ENCODE results near the gene MCM10. TPM values are rescaled to one million over a fixed set of nuclear protein-coding genes. Genes with fewer than 3 reads are reported as not detected.
"Not testable (repeated sequence)": the region's sequence is repeated elsewhere in the genome, so short reads cannot be mapped to it uniquely, and the experiment has no call there.

MCM10 gene
- total RNA-seq, 2 experiments from 2014 or later: 0.16 to 0.50 TPM

- H3K27ac ChIP-seq (ENCODE audit: low read depth in 1 of 2, low read length in 2 of 2): no peak overlapping the region
- ChIA-PET CTCF (no interaction called here), POLR2A (no interaction called here)
- H3K4me3 Mint-ChIP-seq: no peak overlapping the region
- no peak for TF ChIP-seq CTCF (IDR thresholded peaks at IDR 0.05)
- no peaks in the 10 kb centered on the region for H3K27me3 Mint-ChIP-seq
- no peaks in the 10 kb centered on the region for H3K9me3 Mint-ChIP-seq
- H3K27me3 ChIP-seq (ENCODE audit: control insufficient read depth in 1 of 2, insufficient read depth in 2 of 2, low read length in 2 of 2): no peaks in the 10 kb centered on the region
- H3K4me1 Mint-ChIP-seq (ENCODE audit: low read depth): no peaks in the 10 kb centered on the region
- intact Hi-C loops (cut with DNase I, micrococcal nuclease): no loop called here
- H3K36me3 Mint-ChIP-seq (ENCODE audit: low read depth): no peaks in the 10 kb centered on the region
- H3K27ac Mint-ChIP-seq: no peak overlapping the region
- ATAC-seq (ENCODE audit: poor library complexity) (no peak), DNase-seq (no peak)
- no peak overlapping the region for H3K4me3 ChIP-seq (ENCODE audit: low read length)
- no peaks in the 10 kb centered on the region for H3K4me1 ChIP-seq (ENCODE audit: insufficient read depth, low read length)
- no peaks in the 10 kb centered on the region for H3K9me3 ChIP-seq (ENCODE audit: control insufficient read depth in 1 of 2, insufficient read depth in 1 of 2, low read length in 2 of 2)
- H3K36me3 ChIP-seq (ENCODE audit: insufficient read depth, low read length): no peaks in the 10 kb centered on the region
Measured at GRCh38 chr10:13241613-13242012, 80.3 kb downstream of the MCM10 start.

GRCh38 chr10:13242260-13242659 is 80.9 kb downstream of the MCM10 start:
- H3K4me3 Mint-ChIP-seq; ATAC-seq (ENCODE audit: poor library complexity); H3K27me3 Mint-ChIP-seq; H3K36me3 Mint-ChIP-seq (ENCODE audit: low read depth); H3K4me1 ChIP-seq (ENCODE audit: insufficient read depth, low read length); H3K4me1 Mint-ChIP-seq (ENCODE audit: low read depth); H3K27me3 ChIP-seq (ENCODE audit: control insufficient read depth in 1 of 2, insufficient read depth in 2 of 2, low read length in 2 of 2); CTCF ChIA-PET; H3K27ac Mint-ChIP-seq; H3K36me3 ChIP-seq (ENCODE audit: insufficient read depth, low read length); H3K4me3 ChIP-seq (ENCODE audit: low read length); H3K27ac ChIP-seq (ENCODE audit: low read depth in 1 of 2, low read length in 2 of 2); intact Hi-C loops (cut with DNase I, micrococcal nuclease); POLR2A ChIA-PET; H3K9me3 Mint-ChIP-seq; H3K9me3 ChIP-seq (ENCODE audit: control insufficient read depth in 1 of 2, insufficient read depth in 1 of 2, low read length in 2 of 2); DNase-seq: not testable (repeated sequence)

- no peaks in the 10 kb centered on the region for H3K36me3 ChIP-seq (ENCODE audit: insufficient read depth, low read length)
- H3K27me3 Mint-ChIP-seq: no peaks in the 10 kb centered on the region
- H3K9me3 ChIP-seq (ENCODE audit: control insufficient read depth in 1 of 2, insufficient read depth in 1 of 2, low read length in 2 of 2): no peaks in the 10 kb centered on the region
- no peaks in the 10 kb centered on the region for H3K27me3 ChIP-seq (ENCODE audit: control insufficient read depth in 1 of 2, insufficient read depth in 2 of 2, low read length in 2 of 2)
- no peaks in the 10 kb centered on the region for H3K9me3 Mint-ChIP-seq
- CTCF ChIA-PET: no interaction called here
- no peak for DNase-seq
- no peak overlapping the region for H3K4me3 Mint-ChIP-seq
- no peak for ATAC-seq (ENCODE audit: poor library complexity)
- H3K4me1 Mint-ChIP-seq (ENCODE audit: low read depth): no peaks in the 10 kb centered on the region
- H3K27ac Mint-ChIP-seq: no peak overlapping the region
- no peak for TF ChIP-seq CTCF (IDR thresholded peaks at IDR 0.05)
- POLR2A ChIA-PET: no interaction called here
- H3K27ac ChIP-seq (ENCODE audit: low read depth in 1 of 2, low read length in 2 of 2): no peak overlapping the region
- no peak overlapping the region for H3K4me3 ChIP-seq (ENCODE audit: low read length)
- intact Hi-C loops (cut with DNase I, micrococcal nuclease): no loop called here
- H3K36me3 Mint-ChIP-seq (ENCODE audit: low read depth): no peaks in the 10 kb centered on the region
- H3K4me1 ChIP-seq (ENCODE audit: insufficient read depth, low read length): no peaks in the 10 kb centered on the region
Measured at GRCh38 chr10:13247246-13247645, 85.9 kb downstream of the MCM10 start.

- intact Hi-C loops (cut with DNase I, micrococcal nuclease): no loop called here
- POLR2A ChIA-PET: no interaction called here
- H3K4me1 Mint-ChIP-seq (ENCODE audit: low read depth): no peaks in the 10 kb centered on the region
- no peaks in the 10 kb centered on the region for H3K9me3 Mint-ChIP-seq
- no peaks in the 10 kb centered on the region for H3K36me3 Mint-ChIP-seq (ENCODE audit: low read depth)
- Histone ChIP-seq H3K27me3 (ENCODE audit: control insufficient read depth in 1 of 2, insufficient read depth in 2 of 2, low read length in 2 of 2) (no peaks in the 10 kb centered on the region), H3K4me1 (ENCODE audit: insufficient read depth, low read length) (no peaks in the 10 kb centered on the region), H3K9me3 (ENCODE audit: control insufficient read depth in 1 of 2, insufficient read depth in 1 of 2, low read length in 2 of 2) (no peaks in the 10 kb centered on the region), H3K27ac (ENCODE audit: low read depth in 1 of 2, low read length in 2 of 2) (no peak overlapping the region), H3K36me3 (ENCODE audit: insufficient read depth, low read length) (no peaks in the 10 kb centered on the region), H3K4me3 (ENCODE audit: low read length) (no peak overlapping the region)
- H3K4me3 Mint-ChIP-seq: no peak overlapping the region
- no peak for TF ChIP-seq CTCF (IDR thresholded peaks at IDR 0.05)
- H3K27ac Mint-ChIP-seq: no peak overlapping the region
- no peak for DNase-seq
- no peak for ATAC-seq (ENCODE audit: poor library complexity)
- CTCF ChIA-PET: no interaction called here
- no peaks in the 10 kb centered on the region for H3K27me3 Mint-ChIP-seq
Measured at GRCh38 chr10:13247784-13248183, 86.4 kb downstream of the MCM10 start.
